ENCODE results near the gene DPH5.
"Not testable (repeated sequence)": the region's sequence is repeated elsewhere in the genome, so short reads cannot be mapped to it uniquely, and the experiment has no call there.

Gene DPH5

DNA sequence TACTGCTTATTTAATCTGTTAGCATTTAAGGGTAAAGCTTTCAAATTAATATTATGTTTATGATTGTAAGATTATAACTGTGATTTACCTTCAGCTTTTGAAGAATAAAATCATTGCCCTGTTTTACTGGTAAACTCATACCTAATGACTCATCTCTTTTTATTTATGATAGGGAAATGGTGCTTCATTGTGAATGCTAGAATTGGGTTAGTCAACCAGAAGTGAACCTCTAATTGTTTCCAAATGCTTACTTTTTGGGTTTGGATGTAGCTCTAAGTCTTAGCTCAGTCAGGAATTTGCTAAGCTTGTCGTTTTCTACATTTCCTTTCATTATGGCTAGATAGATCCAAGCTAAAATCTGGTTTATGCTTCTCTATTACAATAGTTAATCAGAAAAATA lies 70.3 kb downstream of the DPH5 start:
- Histone ChIP-seq H4K12ac (ENCODE audit: low read depth, low read length) (no peak overlapping the region), H2BK12ac (ENCODE audit: low read length) (no peak overlapping the region), H3K18ac (ENCODE audit: low read length) (no peak overlapping the region), H3K23ac (ENCODE audit: low read length) (no peak overlapping the region), H2BK5ac (ENCODE audit: low read depth, low read length, poor library complexity) (no peak overlapping the region), H2BK120ac (ENCODE audit: insufficient read depth, low read length, poor library complexity) (no peak overlapping the region), H3K9ac (ENCODE audit: low read length) (no peak overlapping the region), H3K4me2 (ENCODE audit: low read length) (no peak overlapping the region), H3K36me3 (ENCODE audit: control insufficient read depth in 1 of 2, insufficient read depth in 2 of 2, low read length in 2 of 2) (peaks cover 3% of the 10 kb centered on the region in 2 experiments), H3K9me3 (ENCODE audit: insufficient read depth, low read depth, low read length) (no peaks in the 10 kb centered on the region), H3K4me3 (ENCODE audit: low read depth, low read length) (no peak overlapping the region), H4K8ac (ENCODE audit: low read depth, low read length) (no peak overlapping the region), H3K4ac (ENCODE audit: low read depth, low read length) (no peak overlapping the region), H2AK5ac (ENCODE audit: low read length) (no peak overlapping the region), H3K79me1 (ENCODE audit: low read length) (no peaks in the 10 kb centered on the region), H2AFZ (ENCODE audit: insufficient read depth, low read length, poor library complexity) (no peak overlapping the region), H3K14ac (ENCODE audit: low read length) (no peak overlapping the region), H3K27ac (ENCODE audit: low read depth, low read length) (no peak overlapping the region), H3K79me2 (ENCODE audit: control insufficient read depth, insufficient read depth, low read length, poor library complexity) (no peaks in the 10 kb centered on the region), H3K27me3 (ENCODE audit: insufficient read depth, low read length) (no peaks in the 10 kb centered on the region), H4K91ac (ENCODE audit: low read depth, low read length) (no peak overlapping the region), H3K4me1 (ENCODE audit: control insufficient read depth in 1 of 2, insufficient read depth in 2 of 2, low read length in 2 of 2) (no peaks in the 10 kb centered on the region)
- no peak for DNase-seq
- no CpG with 5 or more reads among the region's 1 CpG for WGBS (ENCODE audit: extremely low coverage, insufficient coverage, insufficient read length)

DNA sequence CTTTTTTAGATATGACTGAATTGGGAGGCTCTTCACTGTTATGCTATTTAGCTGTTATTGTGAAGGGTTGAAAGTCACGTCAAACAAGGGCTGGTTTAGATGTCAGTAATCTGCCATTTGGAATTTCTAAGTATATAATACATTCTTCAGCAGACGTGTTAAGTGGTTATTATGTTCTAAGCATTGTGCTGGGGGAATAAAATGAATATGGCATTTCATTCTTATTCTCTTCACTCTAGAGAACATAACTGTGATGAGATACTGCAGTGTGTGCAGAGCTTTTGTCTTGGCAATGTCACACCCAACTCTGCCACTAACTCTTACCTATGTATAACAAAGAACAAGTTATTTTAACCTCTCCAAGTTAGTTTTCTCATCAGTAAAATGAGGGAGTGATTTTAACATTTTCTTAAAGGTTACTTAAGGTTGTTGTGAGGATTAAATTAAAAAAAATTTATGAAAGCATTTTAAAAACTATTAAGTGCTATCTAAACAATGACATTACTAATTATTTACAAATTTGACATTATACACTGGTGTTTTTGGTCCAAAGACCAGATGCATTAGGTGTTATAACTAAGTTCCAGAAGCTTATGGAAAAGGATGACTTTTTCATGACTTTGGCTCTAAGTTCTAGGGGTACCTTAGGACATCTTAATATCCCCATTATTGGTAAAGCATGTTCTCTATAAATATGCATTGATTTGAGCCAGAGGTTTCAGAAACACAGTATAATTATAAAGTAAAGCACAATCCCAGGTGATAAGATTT lies 71.4 kb downstream of the DPH5 start:
- no peaks in the 10 kb centered on the region for H3K79me1 ChIP-seq (ENCODE audit: low read length)
- H3K14ac ChIP-seq (ENCODE audit: low read length) = no peak overlapping the region
- no peak overlapping the region for H3K18ac ChIP-seq (ENCODE audit: low read length)
- no peak overlapping the region for H4K91ac ChIP-seq (ENCODE audit: low read depth, low read length)
- no peak overlapping the region for H2AFZ ChIP-seq (ENCODE audit: insufficient read depth, low read length, poor library complexity)
- H3K27me3 ChIP-seq (ENCODE audit: insufficient read depth, low read length) = no peaks in the 10 kb centered on the region
- H3K79me2 ChIP-seq (ENCODE audit: control insufficient read depth, insufficient read depth, low read length, poor library complexity) = no peaks in the 10 kb centered on the region
- H3K4me1 ChIP-seq (ENCODE audit: control insufficient read depth in 1 of 2, insufficient read depth in 2 of 2, low read length in 2 of 2) = peaks cover 2% of the 10 kb centered on the region in 2 experiments
- no peak overlapping the region for H4K8ac ChIP-seq (ENCODE audit: low read depth, low read length)
- no peak overlapping the region for H3K4me2 ChIP-seq (ENCODE audit: low read length)
- no peak overlapping the region for H3K27ac ChIP-seq (ENCODE audit: low read depth, low read length)
- DNase-seq = no peak
- no peak overlapping the region for H2BK5ac ChIP-seq (ENCODE audit: low read depth, low read length, poor library complexity)
- H3K9me3 ChIP-seq (ENCODE audit: insufficient read depth, low read depth, low read length) = no peaks in the 10 kb centered on the region
- H2AK5ac ChIP-seq (ENCODE audit: low read length) = no peak overlapping the region
- WGBS (ENCODE audit: extremely low coverage, insufficient coverage, insufficient read length) = no CpG with 5 or more reads among the region's 2 CpGs
- peaks cover 3% of the 10 kb centered on the region in 2 experiments for H3K36me3 ChIP-seq (ENCODE audit: control insufficient read depth in 1 of 2, insufficient read depth in 2 of 2, low read length in 2 of 2)
- H3K9ac ChIP-seq (ENCODE audit: low read length) = no peak overlapping the region
- H3K23ac ChIP-seq (ENCODE audit: low read length) = no peak overlapping the region
- no peak overlapping the region for H2BK120ac ChIP-seq (ENCODE audit: insufficient read depth, low read length, poor library complexity)
- no peak overlapping the region for H2BK12ac ChIP-seq (ENCODE audit: low read length)
- no peak overlapping the region for H4K12ac ChIP-seq (ENCODE audit: low read depth, low read length)
- H3K4ac ChIP-seq (ENCODE audit: low read depth, low read length) = no peak overlapping the region
- H3K4me3 ChIP-seq (ENCODE audit: low read depth, low read length) = no peak overlapping the region

DNA sequence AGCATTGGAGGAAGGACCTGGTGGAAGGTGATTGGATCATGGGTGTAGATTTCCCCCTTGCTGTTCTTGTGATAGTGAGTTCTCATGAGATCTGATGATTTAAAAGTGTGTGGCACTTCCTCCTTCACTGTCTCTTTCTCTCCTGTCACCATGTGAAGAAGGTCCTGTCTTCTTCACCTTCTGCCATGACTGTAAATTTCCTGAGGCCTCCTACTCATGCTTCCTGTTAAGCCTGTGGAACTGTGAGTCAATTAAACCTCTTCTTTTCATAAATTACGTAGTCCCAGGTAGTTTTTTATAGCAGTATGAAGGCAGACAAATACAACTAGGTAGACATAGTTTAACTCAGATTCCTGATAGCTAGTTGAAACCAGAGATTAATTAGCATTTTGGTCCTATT lies 72.6 kb downstream of the DPH5 start:
- WGBS (ENCODE audit: extremely low coverage, insufficient coverage, insufficient read length) = no CpG with 5 or more reads among the region's 1 CpG
- H3K9ac ChIP-seq (ENCODE audit: low read length); H3K4ac ChIP-seq (ENCODE audit: low read depth, low read length); H4K91ac ChIP-seq (ENCODE audit: low read depth, low read length); H3K27me3 ChIP-seq (ENCODE audit: insufficient read depth, low read length); H3K4me2 ChIP-seq (ENCODE audit: low read length); H3K79me1 ChIP-seq (ENCODE audit: low read length); H2BK5ac ChIP-seq (ENCODE audit: low read depth, low read length, poor library complexity); H3K36me3 ChIP-seq (ENCODE audit: control insufficient read depth in 1 of 2, insufficient read depth in 2 of 2, low read length in 2 of 2); H3K79me2 ChIP-seq (ENCODE audit: control insufficient read depth, insufficient read depth, low read length, poor library complexity); H4K12ac ChIP-seq (ENCODE audit: low read depth, low read length); DNase-seq; H3K9me3 ChIP-seq (ENCODE audit: insufficient read depth, low read depth, low read length); H3K27ac ChIP-seq (ENCODE audit: low read depth, low read length); H2AFZ ChIP-seq (ENCODE audit: insufficient read depth, low read length, poor library complexity); H3K4me1 ChIP-seq (ENCODE audit: control insufficient read depth in 1 of 2, insufficient read depth in 2 of 2, low read length in 2 of 2); H2AK5ac ChIP-seq (ENCODE audit: low read length); H3K4me3 ChIP-seq (ENCODE audit: low read depth, low read length); H3K14ac ChIP-seq (ENCODE audit: low read length); H4K8ac ChIP-seq (ENCODE audit: low read depth, low read length); H3K23ac ChIP-seq (ENCODE audit: low read length); H2BK12ac ChIP-seq (ENCODE audit: low read length); H3K18ac ChIP-seq (ENCODE audit: low read length); H2BK120ac ChIP-seq (ENCODE audit: insufficient read depth, low read length, poor library complexity): not testable (repeated sequence)

DNA sequence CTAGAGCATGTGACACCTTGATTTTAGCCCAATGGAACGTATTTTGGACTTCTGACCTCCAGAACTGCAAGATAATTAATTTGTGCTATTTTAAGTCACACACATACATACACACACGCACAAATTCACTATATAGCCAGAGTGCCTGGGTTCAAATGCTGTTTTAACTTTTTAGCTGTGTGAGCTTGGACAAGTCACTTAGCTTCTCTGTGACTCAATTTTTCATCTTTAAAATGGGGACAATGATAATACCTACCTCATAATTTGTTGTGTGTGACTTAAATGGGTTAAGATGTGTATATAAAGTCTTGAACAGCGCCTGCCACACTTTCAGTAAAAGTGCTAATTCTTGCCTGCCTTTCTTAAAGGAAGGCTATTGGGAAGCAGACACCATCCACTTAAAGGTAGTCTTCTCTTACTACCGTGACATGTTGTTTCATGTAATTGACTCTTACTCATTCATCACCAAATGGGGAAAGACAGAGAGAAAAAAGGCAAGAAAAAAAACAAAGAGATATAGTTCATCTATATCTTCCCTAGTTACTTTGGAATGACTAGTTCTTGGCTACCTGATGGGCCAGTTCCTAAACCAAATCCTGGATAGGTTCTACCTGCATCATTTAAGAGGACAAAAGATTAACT lies 73.4 kb downstream of the DPH5 start:
- Histone ChIP-seq H3K4ac (ENCODE audit: low read depth, low read length) (no peak overlapping the region), H3K4me3 (ENCODE audit: low read depth, low read length) (no peak overlapping the region), H2BK5ac (ENCODE audit: low read depth, low read length, poor library complexity) (no peak overlapping the region), H3K4me2 (ENCODE audit: low read length) (no peak overlapping the region), H3K9me3 (ENCODE audit: insufficient read depth, low read depth, low read length) (no peaks in the 10 kb centered on the region), H3K79me1 (ENCODE audit: low read length) (no peaks in the 10 kb centered on the region), H3K27ac (ENCODE audit: low read depth, low read length) (no peak overlapping the region), H3K18ac (ENCODE audit: low read length) (no peak overlapping the region), H3K4me1 (ENCODE audit: control insufficient read depth in 1 of 2, insufficient read depth in 2 of 2, low read length in 2 of 2) (peaks cover 3 to 4% of the 10 kb centered on the region in 2 experiments), H4K91ac (ENCODE audit: low read depth, low read length) (no peak overlapping the region), H4K8ac (ENCODE audit: low read depth, low read length) (no peak overlapping the region), H2AK5ac (ENCODE audit: low read length) (no peak overlapping the region), H2BK120ac (ENCODE audit: insufficient read depth, low read length, poor library complexity) (no peak overlapping the region), H3K79me2 (ENCODE audit: control insufficient read depth, insufficient read depth, low read length, poor library complexity) (no peaks in the 10 kb centered on the region), H3K9ac (ENCODE audit: low read length) (no peak overlapping the region), H3K23ac (ENCODE audit: low read length) (no peak overlapping the region), H2BK12ac (ENCODE audit: low read length) (no peak overlapping the region), H3K36me3 (ENCODE audit: control insufficient read depth in 1 of 2, insufficient read depth in 2 of 2, low read length in 2 of 2) (peaks cover 3% of the 10 kb centered on the region in 2 experiments), H2AFZ (ENCODE audit: insufficient read depth, low read length, poor library complexity) (no peak overlapping the region), H3K14ac (ENCODE audit: low read length) (no peak overlapping the region), H3K27me3 (ENCODE audit: insufficient read depth, low read length) (no peaks in the 10 kb centered on the region), H4K12ac (ENCODE audit: low read depth, low read length) (no peak overlapping the region)
- DNase-seq = no peak
- WGBS (ENCODE audit: extremely low coverage, insufficient coverage, insufficient read length) = no CpG with 5 or more reads among the region's 4 CpGs
